GM12865 (cell line): Measurements from ENCODE around the gene SPTLC1.

Source experiments
- DNase-seq: peaks from one replicate; pipeline ENCODE4 v3.0.0; 2010; ENCODE audit warnings: low read depth
- H3K4me3 ChIP-seq: 2 replicates; pipeline ENCODE4 v1.5.1; 2011; ENCODE audit warnings: mild to moderate bottlenecking, low read depth, low read length, control low read depth
- CTCF ChIP-seq: IDR thresholded peaks from 2 replicates; pipeline ENCODE4 v1.5.1; 2011; ENCODE audit warnings: low read length, control low read depth, low read depth, inconsistent platforms; ENCODE audit not compliant: insufficient read depth; ENCODE audit errors: missing control alignments

Gene SPTLC1

GRCh38 chr9:92115071-92115858 is at the start of gene SPTLC1:
Gene SPTLC1 (minus strand): TSS chr9:92115413. CDS start chr9:92115370, 43 bp downstream.
- TF ChIP-seq CTCF, result no peak
- peak within 1 kb of the TSS; percentile 86 for H3K4me3 ChIP-seq
- peak; percentile 95 for DNase-seq

GRCh38 chr9:92164975-92165374 is 49.8 kb upstream of the SPTLC1 start:
- H3K4me3 ChIP-seq, result no peak overlapping the region
- DNase-seq, result no peak
- no peak for TF ChIP-seq CTCF

- TF ChIP-seq CTCF, result no peak
- H3K4me3 ChIP-seq, result no peak overlapping the region
These were observed 49.3 kb upstream of the SPTLC1 start for GRCh38 chr9:92164490-92164889.

GRCh38 chr9:92163276-92163675 is 48.1 kb upstream of the SPTLC1 start:
- no peak for DNase-seq
- TF ChIP-seq CTCF, result no peak
- H3K4me3 ChIP-seq, result no peak overlapping the region

More at GRCh38 chr9:92164490-92164889, 49.3 kb upstream of the SPTLC1 start:
- no peak for DNase-seq

- no peak for TF ChIP-seq CTCF
- no peak overlapping the region for H3K4me3 ChIP-seq
- no peak for DNase-seq
These were observed 45.6 kb upstream of the SPTLC1 start for GRCh38 chr9:92160786-92161185.

- no peak overlapping the region for H3K4me3 ChIP-seq
- no peak for TF ChIP-seq CTCF
- no peak for DNase-seq
These were observed 43.8 kb upstream of the SPTLC1 start for GRCh38 chr9:92159058-92159457.
